Measurements from ENCODE around the gene S100A5. TPM values are rescaled to one million over a fixed set of nuclear protein-coding genes. Genes with fewer than 3 reads are reported as not detected.
A peak's percentile ranks its signal among the peaks of the same experiment; 100 is the strongest.

Gene S100A5
- total RNA-seq, 1 experiment from 2014 or later, result not detected

GRCh38 chr1:153506386-153506785, 34.3 kb downstream of the S100A5 start:
- Histone ChIP-seq H3K36me3 (replicated peaks; ENCODE audit: control insufficient read depth, insufficient read depth, low read length) (no peaks in the 10 kb centered on the region), H3K27me3 (ENCODE audit: control insufficient read depth, insufficient read depth, low read length) (no peaks in the 10 kb centered on the region; the same call in 1 of the 2 replicates), H3K4me3 (ENCODE audit: insufficient read depth, low read depth, low read length) (no peak overlapping the region)
- DNase-seq, result no peak

GRCh38 chr1:153505576-153505975, 35.2 kb downstream of the S100A5 start:
- no peaks in the 10 kb centered on the region; the same call in 1 of the 2 replicates for H3K27me3 ChIP-seq (ENCODE audit: control insufficient read depth, insufficient read depth, low read length)
- no peaks in the 10 kb centered on the region for H3K36me3 ChIP-seq (replicated peaks; ENCODE audit: control insufficient read depth, insufficient read depth, low read length)
- no peak overlapping the region for H3K4me3 ChIP-seq (ENCODE audit: insufficient read depth, low read depth, low read length)
- no peak for DNase-seq

GRCh38 chr1:153503766-153504165, 37.0 kb downstream of the S100A5 start:
- H3K36me3 ChIP-seq (replicated peaks; ENCODE audit: control insufficient read depth, insufficient read depth, low read length), result no peaks in the 10 kb centered on the region
- no peak overlapping the region for H3K4me3 ChIP-seq (ENCODE audit: insufficient read depth, low read depth, low read length)
- DNase-seq, result no peak
- no peaks in the 10 kb centered on the region; the same call in 1 of the 2 replicates for H3K27me3 ChIP-seq (ENCODE audit: control insufficient read depth, insufficient read depth, low read length)

GRCh38 chr1:153498746-153499145, 42.0 kb downstream of the S100A5 start:
- Histone ChIP-seq H3K36me3 (replicated peaks; ENCODE audit: control insufficient read depth, insufficient read depth, low read length) (no peaks in the 10 kb centered on the region), H3K4me3 (ENCODE audit: insufficient read depth, low read depth, low read length) (no peak overlapping the region), H3K27me3 (ENCODE audit: control insufficient read depth, insufficient read depth, low read length) (no peaks in the 10 kb centered on the region; the same call in 1 of the 2 replicates)
- no peak for DNase-seq

- no peak overlapping the region for H3K4me3 ChIP-seq (ENCODE audit: insufficient read depth, low read depth, low read length)
- no peak for DNase-seq
- no peaks in the 10 kb centered on the region for H3K36me3 ChIP-seq (replicated peaks; ENCODE audit: control insufficient read depth, insufficient read depth, low read length)
- no peaks in the 10 kb centered on the region for H3K27me3 ChIP-seq (ENCODE audit: control insufficient read depth, insufficient read depth, low read length)
These were observed 45.2 kb downstream of the S100A5 start for GRCh38 chr1:153495536-153495935.

- Histone ChIP-seq H3K4me3 (ENCODE audit: insufficient read depth, low read depth, low read length) (no peak overlapping the region), H3K27me3 (ENCODE audit: control insufficient read depth, insufficient read depth, low read length) (no peaks in the 10 kb centered on the region), H3K36me3 (replicated peaks; ENCODE audit: control insufficient read depth, insufficient read depth, low read length) (no peaks in the 10 kb centered on the region)
- peak; percentile 88 for DNase-seq
These were observed 45.7 kb downstream of the S100A5 start for GRCh38 chr1:153494976-153495535.

- Histone ChIP-seq H3K27me3 (ENCODE audit: control insufficient read depth, insufficient read depth, low read length) (no peaks in the 10 kb centered on the region), H3K36me3 (replicated peaks; ENCODE audit: control insufficient read depth, insufficient read depth, low read length) (no peaks in the 10 kb centered on the region), H3K4me3 (ENCODE audit: insufficient read depth, low read depth, low read length) (no peak overlapping the region)
- no peak for DNase-seq
These were observed 47.3 kb downstream of the S100A5 start for GRCh38 chr1:153493343-153493960.

- Histone ChIP-seq H3K27me3 (ENCODE audit: control insufficient read depth, insufficient read depth, low read length) (no peaks in the 10 kb centered on the region), H3K4me3 (ENCODE audit: insufficient read depth, low read depth, low read length) (no peak overlapping the region), H3K36me3 (replicated peaks; ENCODE audit: control insufficient read depth, insufficient read depth, low read length) (no peaks in the 10 kb centered on the region)
- no peak for DNase-seq
These were observed 50.3 kb downstream of the S100A5 start for GRCh38 chr1:153490272-153491051.

- no peaks in the 10 kb centered on the region for H3K27me3 ChIP-seq (ENCODE audit: control insufficient read depth, insufficient read depth, low read length)
- H3K4me3 ChIP-seq (ENCODE audit: insufficient read depth, low read depth, low read length), result no peak overlapping the region
- DNase-seq, result no peak
- H3K36me3 ChIP-seq (replicated peaks; ENCODE audit: control insufficient read depth, insufficient read depth, low read length), result no peaks in the 10 kb centered on the region
These were observed 52.0 kb downstream of the S100A5 start for GRCh38 chr1:153488731-153489130.

- H3K27me3 ChIP-seq (ENCODE audit: control insufficient read depth, insufficient read depth, low read length), result no peaks in the 10 kb centered on the region
- H3K4me3 ChIP-seq (ENCODE audit: insufficient read depth, low read depth, low read length), result no peak overlapping the region
- no peak for DNase-seq
- H3K36me3 ChIP-seq (replicated peaks; ENCODE audit: control insufficient read depth, insufficient read depth, low read length), result no peaks in the 10 kb centered on the region
These were observed 53.0 kb downstream of the S100A5 start for GRCh38 chr1:153487707-153488106.

Other genes with a start within 250 kb of the S100A5 start
- not detected in 2 replicates for gene PGLYRP3, start 228.0 kb downstream of the S100A5 start, total RNA-seq (2014; rRNA removed; shearing (Covaris generic))
- not detected in 2 replicates for gene PGLYRP4, start 192.1 kb downstream of the S100A5 start, total RNA-seq (2014; rRNA removed; shearing (Covaris generic))
- gene S100A9, start 183.1 kb downstream of the S100A5 start, total RNA-seq (2014; rRNA removed; shearing (Covaris generic)), result not detected in 2 replicates
- not detected in 2 replicates for gene S100A12, start 165.3 kb downstream of the S100A5 start, total RNA-seq (2014; rRNA removed; shearing (Covaris generic))
- gene S100A8, start 149.9 kb downstream of the S100A5 start, total RNA-seq (2014; rRNA removed; shearing (Covaris generic)), result not detected in 2 replicates
- gene S100A7A, start 124.4 kb downstream of the S100A5 start, total RNA-seq (2014; rRNA removed; shearing (Covaris generic)), result not detected in 2 replicates
- not detected in 2 replicates for gene S100A7, start 80.3 kb downstream of the S100A5 start, total RNA-seq (2014; rRNA removed; shearing (Covaris generic))
- gene S100A6, start 4.9 kb downstream of the S100A5 start, total RNA-seq (2014; rRNA removed; shearing (Covaris generic)), result 1.3 and 1.4 TPM in 2 replicates
- 17.3 and 18.0 TPM in 2 replicates for gene S100A4, start 4.9 kb upstream of the S100A5 start, total RNA-seq (2014; rRNA removed; shearing (Covaris generic))
- gene S100A3, start 8.3 kb upstream of the S100A5 start, total RNA-seq (2014; rRNA removed; shearing (Covaris generic)), result 0.30 and 0.31 TPM in 2 replicates
- 0.94 TPM in 1 of 2 replicates, not detected in the other for gene S100A2, start 24.9 kb upstream of the S100A5 start, total RNA-seq (2014; rRNA removed; shearing (Covaris generic))
- gene S100A16, start 72.2 kb upstream of the S100A5 start, total RNA-seq (2014; rRNA removed; shearing (Covaris generic)), result 34.5 and 89.0 TPM in 2 replicates
- gene S100A14, start 75.4 kb upstream of the S100A5 start, total RNA-seq (2014; rRNA removed; shearing (Covaris generic)), result 1.8 and 2.0 TPM in 2 replicates
- gene S100A13, start 86.6 kb upstream of the S100A5 start, total RNA-seq (2014; rRNA removed; shearing (Covaris generic)), result 80.8 and 93.2 TPM in 2 replicates
- 0.63 and 0.80 TPM in 2 replicates for gene S100A1, start 87.5 kb upstream of the S100A5 start, total RNA-seq (2014; rRNA removed; shearing (Covaris generic))
- 63.8 and 67.0 TPM in 2 replicates for gene CHTOP, start 93.1 kb upstream of the S100A5 start, total RNA-seq (2014; rRNA removed; shearing (Covaris generic))
- gene SNAPIN, start 117.8 kb upstream of the S100A5 start, total RNA-seq (2014; rRNA removed; shearing (Covaris generic)), result 48.3 and 48.5 TPM in 2 replicates
- gene ILF2, start 130.1 kb upstream of the S100A5 start, total RNA-seq (2014; rRNA removed; shearing (Covaris generic)), result 624 and 716 TPM in 2 replicates
- gene NPR1, start 137.8 kb upstream of the S100A5 start, total RNA-seq (2014; rRNA removed; shearing (Covaris generic)), result 8.7 and 10.7 TPM in 2 replicates
- gene INTS3, start 187.1 kb upstream of the S100A5 start, total RNA-seq (2014; rRNA removed; shearing (Covaris generic)), result 58.3 and 66.6 TPM in 2 replicates
- gene SLC27A3, start 234.5 kb upstream of the S100A5 start, total RNA-seq (2014; rRNA removed; shearing (Covaris generic)), result 44.7 and 48.9 TPM in 2 replicates

Data from H7 (cell line).